GM10266 (cell line): ENCODE results near the gene GCN1.

Experiments used
- DNase-seq: peaks from one replicate; pipeline ENCODE4 v3.0.0; 2012; ENCODE audit errors: extremely low spot score
- CTCF ChIP-seq: IDR thresholded peaks from 2 replicates; pipeline ENCODE4 v1.5.1; 2012; ENCODE audit warnings: mild to moderate bottlenecking, low read depth; ENCODE audit not compliant: control insufficient read depth, insufficient read depth; ENCODE audit errors: missing control alignments

Gene GCN1

DNA sequence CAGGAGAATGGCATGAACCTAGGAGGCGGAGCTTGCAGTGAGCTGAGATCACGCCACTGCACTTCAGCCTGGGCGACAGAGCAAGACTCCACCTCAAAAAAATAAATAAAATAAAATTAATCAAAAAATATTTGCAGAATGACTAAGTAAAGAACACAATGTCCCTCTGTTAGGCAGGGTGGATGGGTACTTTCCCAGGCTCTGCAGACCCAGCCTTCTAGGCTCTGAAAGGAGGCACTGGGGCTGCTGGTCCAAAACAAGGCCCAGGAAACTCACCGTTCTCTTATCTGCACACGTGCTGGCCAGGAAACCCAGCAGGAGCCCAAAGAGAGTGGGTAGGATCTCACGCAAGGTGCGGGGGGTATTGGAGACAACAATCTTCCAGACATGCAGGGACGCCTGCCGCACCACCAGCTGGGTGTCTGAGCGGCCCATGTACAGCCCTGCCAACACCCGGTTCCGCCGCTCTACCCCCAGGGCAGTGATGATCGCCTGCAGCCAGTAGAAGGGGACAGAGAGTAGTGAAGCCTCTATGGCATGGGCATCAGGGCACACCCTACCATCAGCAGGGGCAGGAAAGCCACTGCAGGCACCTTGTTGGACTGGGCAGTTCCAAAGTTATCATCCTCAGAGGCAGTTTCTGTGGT, 52.2 kb downstream of the GCN1 start:
- TF ChIP-seq CTCF: no peak
- no peak for DNase-seq

DNA sequence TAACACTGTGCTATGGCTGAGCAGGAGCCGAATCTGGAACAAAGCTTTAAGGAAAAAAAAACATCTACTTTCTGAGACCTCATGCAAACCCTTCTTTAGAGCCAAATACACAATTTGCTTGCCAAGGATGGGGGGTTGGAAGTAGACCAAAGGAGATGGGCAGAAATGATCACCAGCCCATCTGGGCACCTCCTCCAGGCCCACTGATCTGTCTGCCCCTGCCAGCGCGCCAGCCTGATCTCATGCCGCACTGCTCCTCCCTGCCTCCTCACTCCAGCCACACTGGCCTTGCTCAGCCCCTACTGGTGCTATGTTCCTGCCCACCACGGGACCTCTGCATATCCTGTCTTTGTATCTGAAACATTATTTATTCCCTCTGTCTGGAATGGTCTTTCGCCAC, 53.2 kb downstream of the GCN1 start:
- DNase-seq: no peak
- no peak for TF ChIP-seq CTCF

DNA sequence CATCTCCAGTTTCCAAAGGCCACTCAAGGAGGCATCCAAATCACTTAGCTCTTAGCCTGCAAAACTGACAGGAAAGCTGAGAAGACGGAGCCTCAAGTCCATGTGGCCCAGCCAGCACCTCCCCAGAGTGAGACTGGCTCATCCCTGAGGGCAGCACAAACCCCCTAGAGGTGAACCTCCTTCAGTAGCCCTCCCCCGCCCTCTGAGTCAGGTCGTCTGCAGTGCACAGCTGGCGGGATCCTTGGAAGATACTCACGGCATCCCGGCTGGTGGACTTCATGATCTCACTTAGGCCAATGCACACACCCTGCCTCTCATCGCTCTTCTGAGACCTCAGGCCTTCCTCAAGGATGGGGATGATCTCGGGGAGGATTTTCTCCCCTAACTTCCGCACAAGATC, 53.9 kb downstream of the GCN1 start:
- no peak for TF ChIP-seq CTCF

GRCh38 chr12:120139958-120140357, 54.6 kb downstream of the GCN1 start:
- no peak for TF ChIP-seq CTCF
- DNase-seq: no peak

More for the DNA sequence above, 53.9 kb downstream of the GCN1 start:
- no peak for DNase-seq

DNA sequence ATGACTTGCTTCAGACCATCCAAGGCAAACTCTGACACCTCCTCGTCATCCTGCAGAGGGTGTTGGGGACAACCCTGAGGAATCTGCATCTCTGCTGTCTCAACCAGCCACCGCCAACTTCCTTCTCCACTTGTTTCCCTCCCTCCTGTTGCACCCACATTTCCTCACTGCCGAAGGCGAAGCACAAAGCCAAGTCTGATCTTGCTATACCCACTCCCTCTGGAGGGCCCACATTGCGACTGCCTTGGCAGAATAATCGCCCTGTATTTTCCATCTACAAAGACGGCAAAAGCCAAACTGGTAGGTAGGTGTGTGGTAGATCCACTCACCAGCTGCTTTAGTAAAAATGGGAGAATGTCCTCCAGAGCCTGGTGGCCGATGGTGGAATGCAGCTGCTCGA, 56.1 kb downstream of the GCN1 start:
- TF ChIP-seq CTCF: no peak
- DNase-seq: no peak

DNA sequence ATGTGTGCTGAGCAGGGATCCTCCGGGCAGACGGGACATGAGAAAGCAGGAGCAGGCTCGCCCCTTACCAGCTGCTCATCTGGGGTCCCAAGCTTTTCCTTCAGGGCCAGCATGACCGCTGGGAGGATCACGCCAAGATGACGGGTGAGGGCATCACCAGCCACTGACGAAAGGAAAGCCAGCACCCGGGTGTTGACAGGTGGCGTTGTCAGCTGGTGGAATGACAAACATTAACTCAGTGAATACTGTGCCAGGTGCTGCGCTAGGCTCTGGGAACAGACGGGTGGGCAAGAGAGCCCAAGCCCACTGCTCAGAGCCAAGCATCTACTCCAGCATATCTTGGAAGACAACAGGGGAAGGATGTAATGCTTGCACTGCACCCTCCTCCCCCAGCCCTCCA, 56.7 kb downstream of the GCN1 start:
- DNase-seq: no peak
- no peak for TF ChIP-seq CTCF

- no peak for TF ChIP-seq CTCF
Observed at GRCh38 chr12:120136093-120136770, 58.3 kb downstream of the GCN1 start.

More at GRCh38 chr12:120136093-120136770, 58.3 kb downstream of the GCN1 start:
- DNase-seq: no peak
